HG02870 (cell line): Measurements from ENCODE around the gene DHCR24.

ENCODE experiments used
- ATAC-seq: cut with Tn5 transposase; IDR thresholded peaks from one replicate; pipeline ENCODE4 v1.9.1; 2021; ENCODE audit warnings: mild to moderate bottlenecking, moderate library complexity; ENCODE audit not compliant: unreplicated experiment

DHCR24 gene

DNA sequence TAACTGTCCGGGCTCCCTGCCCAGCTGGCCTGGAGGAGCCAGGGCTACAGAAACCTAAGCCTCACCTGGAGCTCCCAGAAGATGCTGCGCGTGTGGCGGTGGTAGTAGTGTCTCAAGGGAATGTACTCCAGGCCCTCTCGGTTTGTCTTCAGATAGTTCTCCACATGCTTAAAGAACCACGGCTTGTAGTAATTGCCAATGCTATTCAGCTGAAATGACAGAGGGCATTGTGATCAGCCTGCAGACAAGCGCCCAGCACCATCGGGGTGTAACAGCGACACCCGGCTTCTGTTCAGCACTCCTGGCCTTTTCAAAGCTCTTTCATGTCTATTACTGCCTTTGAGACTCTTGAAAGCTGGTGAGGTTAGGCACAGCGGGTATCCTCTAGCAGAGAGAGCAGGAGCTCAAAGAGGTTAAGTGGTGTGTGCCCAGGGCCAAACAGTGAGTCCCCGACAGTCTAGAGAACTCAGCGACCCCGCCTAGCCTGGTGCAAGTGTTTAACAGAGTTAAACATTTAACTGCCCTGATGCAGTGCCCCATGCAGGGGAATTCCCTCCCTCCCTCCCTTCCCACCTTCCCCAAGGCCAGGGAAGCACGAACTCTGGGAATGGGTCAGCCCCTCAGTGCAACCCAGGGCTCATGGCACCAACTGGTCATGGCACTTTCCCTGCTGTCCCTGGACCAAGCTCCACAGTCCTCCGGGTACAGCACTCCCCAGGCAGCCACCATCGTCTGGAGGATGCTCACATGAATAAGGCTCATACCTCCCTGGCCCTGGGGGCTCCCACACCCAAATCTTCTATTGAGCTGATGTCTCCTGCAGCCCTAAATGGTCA is 21.5 kb downstream of the DHCR24 start:
- no peak for ATAC-seq

GRCh38 chr1:54864460-54865208 is 22.4 kb downstream of the DHCR24 start:
- ATAC-seq: no peak

GRCh38 chr1:54863267-54863665 is 23.7 kb downstream of the DHCR24 start:
- no peak for ATAC-seq

DNA sequence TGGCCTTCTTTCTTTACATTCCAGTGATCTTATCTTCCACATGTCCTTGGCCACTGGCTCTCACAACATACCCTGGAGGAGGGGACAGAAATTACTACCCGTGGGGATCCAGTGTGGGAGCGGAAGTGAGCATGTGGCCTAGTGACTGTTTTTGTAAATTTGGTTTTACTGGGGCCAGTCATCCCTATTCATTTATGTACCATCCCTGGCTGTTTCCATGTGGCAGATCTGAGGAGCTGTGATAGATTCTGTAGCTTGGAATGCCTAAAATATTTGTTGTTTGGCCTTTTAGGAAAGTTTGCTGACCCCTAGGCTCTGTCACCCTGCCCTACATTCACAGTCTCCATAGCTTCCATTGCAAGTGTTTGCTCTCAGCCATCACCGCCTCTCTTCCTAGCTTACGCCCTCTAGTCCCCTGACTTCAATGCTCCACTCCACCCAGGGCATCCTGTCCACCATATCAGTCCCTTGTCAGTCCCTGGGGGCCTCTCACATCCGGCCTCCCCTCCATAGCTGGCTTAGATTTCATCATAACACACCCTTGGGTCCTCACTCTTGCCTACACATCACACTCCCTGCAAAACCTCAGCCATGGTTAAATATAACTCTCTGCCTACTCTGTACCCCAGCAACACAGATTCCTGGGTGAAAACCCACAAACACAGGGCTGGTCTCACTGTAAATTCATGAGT is 25.8 kb downstream of the DHCR24 start:
- ATAC-seq: no peak

DNA sequence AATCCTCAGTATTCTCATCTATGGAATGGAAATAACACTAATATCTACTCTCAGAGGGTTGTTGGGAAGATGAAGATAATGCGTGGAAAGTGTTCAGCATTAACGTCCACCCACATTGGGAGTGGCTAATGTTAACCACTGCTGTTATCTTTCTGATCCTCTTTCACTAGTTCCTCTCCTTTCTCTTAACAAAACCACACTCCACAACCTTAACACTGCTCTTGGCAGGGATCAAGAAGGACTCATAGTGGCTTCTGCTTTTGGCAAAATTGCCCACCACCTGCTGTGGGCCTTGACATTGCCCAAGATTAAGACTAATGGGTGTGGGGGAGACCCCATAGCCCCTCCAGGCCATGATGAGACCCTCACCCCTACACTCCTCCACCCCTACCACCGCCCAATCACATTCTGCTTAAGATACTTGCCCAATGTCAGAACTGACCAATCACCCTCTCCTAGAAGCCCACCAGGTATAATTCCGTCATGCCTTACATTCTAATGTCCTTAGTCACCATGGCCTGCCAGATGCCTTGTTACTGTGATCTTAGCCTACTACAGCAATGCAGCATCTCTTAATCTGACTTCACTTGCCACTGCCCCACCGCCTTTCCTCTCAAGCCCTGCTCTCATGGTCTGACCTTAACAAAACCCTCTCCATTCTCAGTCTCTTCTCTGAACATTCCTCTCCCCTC is 27.1 kb downstream of the DHCR24 start:
- no peak for ATAC-seq

DNA sequence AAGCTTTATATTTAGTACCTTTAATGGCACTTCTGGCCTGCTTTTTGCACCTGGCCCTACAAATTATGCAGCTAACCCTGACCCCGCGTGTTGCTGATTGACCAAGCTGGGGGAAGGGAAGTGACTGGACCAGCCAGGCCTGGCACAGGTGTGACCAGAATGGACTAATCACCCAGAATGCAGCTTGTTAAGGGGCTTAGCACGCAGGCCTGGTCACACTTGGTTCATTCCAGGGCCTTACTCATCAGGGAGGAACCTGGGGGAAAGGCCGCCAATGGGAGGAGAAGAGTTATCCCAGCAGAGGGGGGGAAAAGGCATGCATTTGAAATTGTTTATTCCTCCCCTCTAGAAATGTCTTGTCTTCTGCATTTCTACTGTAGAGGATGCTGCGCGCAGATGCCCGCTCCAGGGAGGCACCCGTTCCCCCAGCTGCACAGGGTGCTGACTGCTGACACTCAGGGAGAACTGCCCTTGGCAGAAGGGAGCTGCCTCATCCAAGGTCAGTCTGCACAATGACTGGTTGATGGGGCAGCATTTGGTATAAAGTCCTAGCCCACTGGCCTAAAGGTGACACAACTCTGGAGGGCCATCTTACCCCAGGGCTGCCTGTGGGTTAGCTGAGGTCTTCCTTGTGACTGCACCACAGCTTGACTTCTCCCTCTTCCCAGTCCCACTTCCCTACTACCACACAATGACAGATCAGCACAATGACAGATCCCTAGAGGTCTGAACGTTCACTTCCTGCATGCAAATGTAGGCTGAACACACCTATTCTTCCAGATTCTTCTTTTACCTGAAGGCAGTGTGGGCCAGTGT is 29.0 kb downstream of the DHCR24 start:
- no peak for ATAC-seq

DNA sequence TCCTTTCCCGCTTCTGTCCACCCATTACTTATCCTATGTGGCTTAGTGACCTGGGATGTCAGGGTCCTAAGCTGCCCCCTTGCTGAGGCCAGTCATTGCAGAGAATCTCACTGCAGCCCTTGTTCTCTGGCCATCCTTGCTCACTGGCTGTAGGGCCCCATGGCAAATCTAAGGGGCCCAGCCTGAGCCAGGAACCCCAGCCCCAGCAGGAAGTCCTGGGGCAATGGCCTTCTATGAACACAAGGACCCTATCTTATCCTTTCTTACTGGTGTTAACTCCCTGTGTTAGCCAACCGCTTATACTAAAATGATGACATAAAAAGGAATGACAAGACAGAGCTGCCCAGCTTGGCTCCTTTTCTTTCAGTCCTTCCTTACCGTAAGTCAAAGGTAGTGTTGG is 29.9 kb downstream of the DHCR24 start:
- ATAC-seq: no peak

- no peak for ATAC-seq
These were observed 32.5 kb downstream of the DHCR24 start for GRCh38 chr1:54854381-54855020.

- no peak for ATAC-seq
These were observed 33.1 kb downstream of the DHCR24 start for GRCh38 chr1:54853793-54854370.

- no peak for ATAC-seq
These were observed 33.8 kb downstream of the DHCR24 start for GRCh38 chr1:54853096-54853792.

DNA sequence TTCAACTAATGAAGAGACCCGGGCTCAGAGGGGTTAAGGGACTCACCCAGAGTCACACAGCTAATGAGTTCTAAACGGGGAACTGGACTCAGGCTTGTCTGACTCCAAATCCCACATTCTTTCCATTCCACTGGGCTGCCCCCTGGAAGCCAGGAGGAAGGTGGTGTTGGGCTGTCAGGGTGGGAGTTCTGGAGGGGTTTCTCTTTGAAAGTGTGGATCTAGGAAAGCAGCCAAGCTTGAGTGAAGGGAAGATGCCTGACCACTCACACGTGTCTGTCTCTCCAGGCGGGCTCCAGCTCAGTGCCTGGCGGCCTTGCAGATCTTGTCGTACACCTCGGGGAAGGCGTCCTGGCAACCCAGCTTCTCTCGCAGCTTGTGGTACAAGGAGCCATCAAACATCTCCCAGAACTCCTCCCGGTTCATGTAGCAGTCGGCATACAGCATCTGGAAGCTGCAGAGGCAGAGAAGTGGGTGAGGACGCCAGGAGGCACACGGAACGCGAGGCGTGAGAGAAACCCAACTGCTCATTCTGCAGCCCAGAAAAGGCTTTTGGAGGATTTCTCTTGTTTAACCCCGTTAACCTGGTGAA is 35.0 kb downstream of the DHCR24 start:
- no peak for ATAC-seq

- ATAC-seq: no peak
These were observed 35.6 kb downstream of the DHCR24 start for GRCh38 chr1:54851406-54851805.

DNA sequence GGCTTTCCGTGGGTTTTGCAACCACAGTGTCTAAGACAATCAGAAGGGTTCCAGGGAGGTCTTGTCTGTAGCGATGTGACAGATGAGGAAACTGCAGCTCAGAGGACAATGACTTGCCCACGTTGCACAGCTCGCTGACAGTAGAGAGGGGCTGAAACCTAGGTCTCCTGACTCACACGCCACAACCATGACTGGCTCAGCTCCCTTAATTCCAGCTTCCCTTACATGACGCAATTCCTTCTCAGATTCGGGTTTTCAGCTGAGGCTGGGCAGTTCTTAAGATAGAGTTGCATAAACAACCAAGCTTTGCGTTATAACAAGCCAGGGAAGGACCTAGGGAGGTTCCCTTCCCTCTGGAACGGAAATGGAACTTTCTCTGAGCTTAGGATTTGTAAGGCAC is 36.3 kb downstream of the DHCR24 start:
- no peak for ATAC-seq

DNA sequence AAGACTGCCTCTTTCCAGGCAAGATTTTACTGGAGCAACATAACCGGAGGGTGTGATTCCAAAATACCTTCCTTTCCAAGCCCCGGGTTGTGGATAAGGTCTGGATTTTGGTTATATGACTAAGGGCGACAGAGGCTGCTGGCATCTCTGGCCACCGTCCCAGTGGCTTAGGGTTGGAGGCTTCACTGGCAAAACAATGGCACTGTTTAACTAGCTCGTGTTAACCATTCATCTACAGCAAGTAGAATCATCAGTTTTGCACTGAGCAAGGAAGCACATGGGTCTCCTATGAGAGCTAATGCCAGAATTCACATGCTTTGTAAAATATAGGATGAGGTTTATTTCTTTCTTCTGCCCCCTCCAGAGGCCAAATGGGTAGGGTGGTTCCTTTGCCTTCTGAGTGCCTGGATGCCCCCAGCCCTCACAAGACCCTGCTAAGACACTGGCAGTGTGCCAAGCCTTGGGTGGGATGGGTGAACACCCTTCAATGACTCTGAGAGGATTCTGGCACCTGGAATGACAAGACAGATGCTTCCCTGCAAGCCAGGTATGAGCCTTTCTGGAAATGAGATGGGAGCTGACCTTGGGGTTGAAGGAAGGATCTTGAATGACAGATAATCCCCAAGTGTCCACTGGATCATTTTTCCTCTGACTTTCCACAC is 36.8 kb downstream of the DHCR24 start:
- no peak for ATAC-seq

- ATAC-seq: no peak
These were observed 37.6 kb downstream of the DHCR24 start for GRCh38 chr1:54849219-54850068.

DNA sequence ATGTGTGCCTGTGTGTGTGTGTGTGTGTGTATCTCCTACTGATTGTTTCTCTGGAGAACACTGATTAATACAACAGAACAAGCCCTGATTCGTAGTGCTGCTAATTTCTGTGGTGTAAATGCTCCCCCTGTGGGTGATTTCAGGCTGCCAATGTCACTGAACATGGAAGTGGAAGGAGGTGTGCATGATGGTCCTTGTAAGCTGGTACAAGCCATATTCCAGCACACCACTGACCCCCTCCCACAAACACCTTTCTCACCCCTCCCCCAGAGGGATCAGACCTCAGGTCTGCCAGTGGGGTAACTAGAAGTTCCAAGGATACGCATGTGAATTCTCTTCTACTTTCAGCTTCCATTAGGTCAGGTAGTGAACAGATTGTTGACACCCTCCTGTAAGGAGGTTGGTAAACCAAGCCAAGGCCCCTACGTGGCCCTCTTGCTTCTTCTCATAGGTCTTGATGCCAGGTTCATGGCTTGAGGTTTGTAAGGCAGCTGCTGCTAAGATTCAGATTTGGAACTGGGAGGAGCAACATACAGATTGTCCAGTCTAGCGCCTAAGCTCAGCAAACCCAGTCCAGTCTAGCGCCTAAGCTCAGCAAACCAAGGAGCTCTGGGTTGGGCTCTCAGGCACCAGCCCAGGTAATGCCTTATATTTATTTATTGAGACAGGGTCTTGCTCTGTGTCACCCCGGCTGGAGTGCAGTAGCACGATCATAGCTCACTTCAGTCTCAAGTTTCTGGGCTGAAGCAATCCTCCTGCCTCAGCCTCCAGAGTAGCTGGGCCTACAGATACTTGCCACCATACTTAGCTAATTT is 38.7 kb downstream of the DHCR24 start:
- ATAC-seq: no peak
